ENCODE measurements around the gene EYS. TPM values are rescaled to one million over a fixed set of nuclear protein-coding genes. Genes with fewer than 3 reads are reported as not detected.

EYS gene
- polyA plus RNA-seq, 1 experiment = not detected

- POLR2A ChIA-PET = no interaction called here
- peak; percentile 33 for TF ChIP-seq CTCF (IDR thresholded peaks at IDR 0.05; ENCODE audit: low read depth, low read length)
Measured at GRCh38 chr6:64838726-64839125, 868.3 kb downstream of the EYS start.

GRCh38 chr6:64831680-64832079 is 875.3 kb downstream of the EYS start:
- H3K9me3 ChIP-seq (ENCODE audit: control insufficient read depth, insufficient read depth, low read length) = no peaks in the 10 kb centered on the region
- ChIA-PET CTCF (no interaction called here), POLR2A (no interaction called here)
- no peak overlapping the region for H3K27ac ChIP-seq (ENCODE audit: low read depth, low read length)
- no peak for DNase-seq (ENCODE audit: low read depth, low spot score)
- no peak for TF ChIP-seq CTCF (IDR thresholded peaks at IDR 0.05; ENCODE audit: low read depth, low read length)
- H3K4me3 ChIP-seq (ENCODE audit: low read depth, low read length) = no peak overlapping the region
- H3K27me3 ChIP-seq (ENCODE audit: control insufficient read depth, insufficient read depth, low read length) = no peaks in the 10 kb centered on the region

More at GRCh38 chr6:64838726-64839125, 868.3 kb downstream of the EYS start:
- H3K9me3 ChIP-seq (ENCODE audit: control insufficient read depth, insufficient read depth, low read length) = no peaks in the 10 kb centered on the region
- H3K27me3 ChIP-seq (ENCODE audit: control insufficient read depth, insufficient read depth, low read length) = no peaks in the 10 kb centered on the region
- CTCF ChIA-PET = no interaction called here
- H3K27ac ChIP-seq (ENCODE audit: low read depth, low read length) = no peak overlapping the region
- no peak overlapping the region for H3K4me3 ChIP-seq (ENCODE audit: low read depth, low read length)
- no peak for DNase-seq (ENCODE audit: low read depth, low spot score)

GRCh38 chr6:64817525-64817924 is 889.5 kb downstream of the EYS start:
- Histone ChIP-seq H3K4me3 (ENCODE audit: low read depth, low read length) (no peak overlapping the region), H3K27ac (ENCODE audit: low read depth, low read length) (no peak overlapping the region), H3K27me3 (ENCODE audit: control insufficient read depth, insufficient read depth, low read length) (no peaks in the 10 kb centered on the region), H3K9me3 (ENCODE audit: control insufficient read depth, insufficient read depth, low read length) (no peaks in the 10 kb centered on the region)
- POLR2A ChIA-PET = no interaction called here
- CTCF ChIA-PET = no interaction called here
- no peak for DNase-seq (ENCODE audit: low read depth, low spot score)
- TF ChIP-seq CTCF (IDR thresholded peaks at IDR 0.05; ENCODE audit: low read depth, low read length) = no peak

GRCh38 chr6:64815718-64816117 is 891.3 kb downstream of the EYS start:
- CTCF ChIA-PET = no interaction called here
- H3K27ac ChIP-seq (ENCODE audit: low read depth, low read length) = no peak overlapping the region
- no peaks in the 10 kb centered on the region for H3K27me3 ChIP-seq (ENCODE audit: control insufficient read depth, insufficient read depth, low read length)
- no peaks in the 10 kb centered on the region for H3K9me3 ChIP-seq (ENCODE audit: control insufficient read depth, insufficient read depth, low read length)
- no peak overlapping the region for H3K4me3 ChIP-seq (ENCODE audit: low read depth, low read length)
- DNase-seq (ENCODE audit: low read depth, low spot score) = no peak
- POLR2A ChIA-PET = no interaction called here
- no peak for TF ChIP-seq CTCF (IDR thresholded peaks at IDR 0.05; ENCODE audit: low read depth, low read length)

GRCh38 chr6:64812138-64812537 is 894.9 kb downstream of the EYS start:
- no peaks in the 10 kb centered on the region for H3K27me3 ChIP-seq (ENCODE audit: control insufficient read depth, insufficient read depth, low read length)
- ChIA-PET CTCF (no interaction called here), POLR2A (no interaction called here)
- H3K9me3 ChIP-seq (ENCODE audit: control insufficient read depth, insufficient read depth, low read length) = no peaks in the 10 kb centered on the region
- H3K27ac ChIP-seq (ENCODE audit: low read depth, low read length) = no peak overlapping the region
- TF ChIP-seq CTCF (IDR thresholded peaks at IDR 0.05; ENCODE audit: low read depth, low read length) = no peak
- DNase-seq (ENCODE audit: low read depth, low spot score) = no peak
- H3K4me3 ChIP-seq (ENCODE audit: low read depth, low read length) = no peak overlapping the region

Measured in AG04450 (cell line).